NCI-H2081 treated with DMSO at 0.1 percent for 48 hours (cell line): ENCODE data around the gene SLC31A2.

Experiments
- DNase-seq: peaks from one replicate; lab custom pipeline; 2025; lab: John Stamatoyannopoulos, UW

SLC31A2 gene

DNA sequence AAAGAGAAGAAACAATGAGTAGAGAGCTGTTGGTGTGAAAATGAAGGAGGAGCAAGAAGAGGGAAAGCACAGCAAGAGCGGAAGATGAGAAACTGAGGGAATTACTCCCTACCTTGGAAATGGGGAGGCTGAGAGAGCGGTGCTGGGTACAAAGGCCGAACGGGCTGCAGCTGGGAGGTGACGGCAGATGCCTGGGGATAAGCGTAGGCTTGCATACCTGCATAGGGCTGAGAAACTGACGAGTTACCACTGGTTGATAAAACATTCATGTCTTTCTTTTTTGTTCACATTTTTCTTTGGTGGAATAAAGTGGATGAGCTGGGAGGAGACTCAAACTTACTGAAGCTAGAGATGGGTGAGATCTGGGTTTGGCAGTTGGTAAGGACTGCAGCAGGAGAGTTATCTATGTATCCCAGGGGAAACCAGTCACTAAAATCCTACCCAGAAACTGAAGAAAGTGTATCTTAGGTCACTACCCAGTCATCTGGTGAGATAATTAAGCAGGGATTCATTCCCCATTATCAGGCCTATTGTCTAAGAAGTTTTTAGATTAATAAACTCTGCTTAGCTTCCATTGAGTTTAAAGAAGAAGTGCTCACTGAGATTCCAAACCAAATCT, 35.4 kb downstream of the SLC31A2 start:
- no peak for DNase-seq

DNA sequence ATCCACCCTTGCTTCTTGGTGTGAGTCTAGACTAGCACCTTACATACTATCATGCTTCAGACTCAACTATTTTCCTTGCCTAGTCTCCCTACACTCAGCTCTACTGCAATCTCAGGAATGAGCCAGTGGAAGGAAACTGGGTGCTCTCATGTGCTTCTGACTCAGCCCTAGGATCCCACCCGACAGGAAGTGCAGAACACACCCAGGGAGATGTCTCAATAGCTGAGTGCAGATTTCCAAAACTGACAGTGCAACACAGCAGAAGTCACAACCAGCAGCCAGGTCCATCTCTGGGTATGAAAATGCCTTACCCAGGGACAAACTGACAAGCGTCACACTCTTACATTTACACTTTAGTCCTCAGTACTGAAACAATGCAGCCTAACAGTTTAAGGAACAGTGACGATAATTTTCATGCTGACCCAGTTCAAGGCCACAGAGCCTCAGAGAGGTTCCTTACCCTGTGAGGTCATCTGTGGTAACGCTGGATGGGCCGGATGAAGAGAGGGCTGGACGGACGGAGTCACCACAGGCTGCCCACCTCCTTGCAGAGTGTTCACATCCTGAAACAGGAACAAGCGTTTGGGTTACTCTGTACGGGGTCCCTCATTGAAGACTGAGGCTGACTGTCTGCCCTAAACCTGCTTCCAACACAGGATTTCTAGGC, 37.3 kb downstream of the SLC31A2 start:
- no peak for DNase-seq

- no peak for DNase-seq
Measured at GRCh38 chr9:113192455-113192854, 41.6 kb downstream of the SLC31A2 start.

GRCh38 chr9:113199683-113200329, 49.0 kb downstream of the SLC31A2 start:
- no peak for DNase-seq

DNA sequence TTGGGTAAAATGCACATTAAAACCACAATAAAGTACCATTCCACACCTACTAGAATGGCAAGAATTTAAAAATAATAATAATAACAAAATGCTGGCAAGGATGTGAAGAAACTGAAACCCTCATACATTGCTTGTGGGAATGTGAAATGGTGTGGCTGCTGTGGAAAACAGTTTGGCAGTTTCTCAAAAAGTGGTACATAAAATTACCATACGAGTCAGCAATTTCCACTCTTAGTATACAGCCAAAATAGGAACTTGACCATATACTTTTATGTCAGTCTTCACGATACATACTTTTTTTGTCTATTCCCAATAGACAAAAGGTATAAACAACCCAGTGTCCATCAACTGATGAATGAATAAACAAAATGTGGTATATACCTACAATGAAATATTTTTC, 54.6 kb downstream of the SLC31A2 start:
- no peak for DNase-seq

DNA sequence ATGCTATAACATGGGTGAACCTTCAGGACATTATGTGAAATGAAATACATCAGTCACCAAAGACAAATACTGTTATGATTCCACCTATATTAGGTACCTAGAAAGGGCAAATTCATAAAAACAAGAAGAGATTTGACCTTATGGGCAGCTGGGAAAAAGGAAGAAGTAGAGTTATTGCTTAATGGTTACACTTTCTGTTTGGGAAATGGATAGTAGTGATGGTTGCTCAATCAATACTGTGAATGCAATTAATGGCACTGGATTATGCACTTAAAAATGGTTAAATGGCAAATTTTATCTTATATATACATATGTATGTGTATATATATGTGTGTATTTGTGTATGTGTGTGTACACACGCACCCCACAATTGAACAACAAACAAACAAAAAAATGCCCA, 55.1 kb downstream of the SLC31A2 start:
- no peak for DNase-seq

GRCh38 chr9:113210815-113211214, 60.0 kb downstream of the SLC31A2 start:
- no peak for DNase-seq
